HG02798 (cell line): Measurements from ENCODE around the gene PCDHB16.
"Not testable (repeated sequence)": the region's sequence is repeated elsewhere in the genome, so short reads cannot be mapped to it uniquely, and the experiment has no call there.

Source experiments
- ATAC-seq: cut with Tn5 transposase; IDR thresholded peaks from one replicate; pipeline ENCODE4 v1.9.1; 2021; ENCODE audit warnings: mild to moderate bottlenecking; ENCODE audit not compliant: unreplicated experiment, poor library complexity

Gene PCDHB16

DNA sequence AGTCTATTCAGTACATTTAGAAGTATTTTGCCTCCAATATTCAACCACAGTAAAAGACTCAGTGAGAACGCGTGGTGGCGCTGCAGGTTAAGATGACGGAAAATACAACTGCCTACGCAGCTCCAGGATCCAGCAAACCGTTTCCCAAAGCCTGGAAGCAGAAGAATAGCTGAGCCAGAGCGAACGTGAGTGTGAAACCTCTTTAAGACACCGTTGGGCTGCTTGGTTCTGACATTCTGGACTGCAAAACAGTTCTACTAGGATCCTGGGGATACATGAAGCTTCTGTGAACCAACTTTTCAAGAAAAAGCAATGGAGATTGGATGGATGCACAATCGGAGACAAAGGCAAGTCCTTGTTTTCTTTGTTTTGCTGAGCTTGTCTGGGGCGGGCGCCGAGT, at the start of gene PCDHB16:
TSS of gene PCDHB16 (plus strand) at position 140 of the 400 bp plus-strand sequence. CDS start at position 313, 173 bp downstream.
- ATAC-seq = no peak

DNA sequence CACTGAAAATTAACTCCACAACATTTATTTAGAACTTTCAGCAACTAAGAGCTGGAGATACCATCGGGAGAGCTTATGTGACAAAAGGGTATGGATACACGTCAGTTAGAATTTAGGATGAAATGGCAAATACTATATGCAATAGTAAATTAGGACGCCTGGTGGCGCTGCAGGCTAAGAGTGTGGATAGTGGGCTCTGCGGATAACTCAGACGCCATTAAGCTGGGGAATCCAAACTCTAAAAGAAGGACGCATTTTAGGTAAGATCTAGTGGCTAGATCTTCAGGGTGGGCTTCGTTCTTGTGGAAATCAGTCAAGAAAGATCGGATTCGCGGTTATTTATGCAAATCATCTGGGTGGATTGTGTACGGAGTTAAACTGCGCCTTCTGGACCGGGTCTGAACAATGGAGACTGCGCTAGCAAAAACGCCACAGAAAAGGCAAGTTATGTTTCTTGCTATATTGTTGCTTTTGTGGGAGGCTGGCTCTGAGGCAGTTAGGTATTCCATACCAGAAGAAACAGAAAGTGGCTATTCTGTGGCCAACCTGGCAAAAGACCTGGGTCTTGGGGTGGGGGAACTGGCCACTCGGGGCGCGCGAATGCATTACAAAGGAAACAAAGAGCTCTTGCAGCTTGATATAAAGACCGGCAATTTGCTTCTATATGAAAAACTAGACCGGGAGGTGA, 47.0 kb upstream of the PCDHB16 start, which contains the start of gene PCDHB5:
TSS of gene PCDHB5 (plus strand) at position 177 of the 688 bp plus-strand sequence. CDS start at position 406, 229 bp downstream.
- ATAC-seq = no peak

DNA sequence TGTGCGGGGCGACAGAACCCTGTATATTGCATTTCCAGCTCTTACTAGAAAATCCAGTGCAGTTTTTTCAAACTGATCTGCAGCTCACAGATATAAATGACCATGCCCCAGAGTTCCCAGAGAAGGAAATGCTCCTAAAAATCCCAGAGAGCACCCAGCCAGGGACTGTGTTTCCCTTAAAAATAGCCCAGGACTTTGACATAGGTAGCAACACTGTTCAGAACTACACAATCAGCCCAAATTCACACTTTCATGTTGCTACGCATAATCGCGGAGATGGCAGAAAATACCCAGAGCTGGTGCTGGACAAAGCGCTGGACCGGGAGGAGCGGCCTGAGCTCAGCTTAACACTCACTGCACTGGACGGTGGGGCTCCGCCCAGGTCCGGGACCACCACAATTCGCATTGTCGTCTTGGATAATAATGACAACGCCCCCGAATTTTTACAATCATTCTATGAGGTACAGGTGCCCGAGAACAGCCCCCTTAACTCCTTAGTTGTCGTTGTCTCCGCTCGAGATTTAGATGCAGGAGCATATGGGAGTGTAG, 46.4 kb upstream of the PCDHB16 start:
- no peak for ATAC-seq

DNA sequence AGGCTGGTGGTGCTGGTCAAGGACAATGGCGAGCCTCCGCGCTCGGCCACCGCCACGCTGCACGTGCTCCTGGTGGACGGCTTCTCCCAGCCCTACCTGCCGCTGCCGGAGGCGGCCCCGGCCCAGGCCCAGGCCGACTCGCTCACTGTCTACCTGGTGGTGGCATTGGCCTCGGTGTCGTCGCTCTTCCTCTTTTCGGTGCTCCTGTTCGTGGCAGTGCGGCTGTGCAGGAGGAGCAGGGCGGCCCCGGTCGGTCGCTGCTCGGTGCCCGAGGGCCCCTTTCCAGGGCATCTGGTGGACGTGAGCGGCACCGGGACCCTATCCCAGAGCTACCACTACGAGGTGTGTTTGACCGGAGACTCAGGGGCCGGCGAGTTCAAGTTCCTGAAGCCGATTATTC, 44.8 kb upstream of the PCDHB16 start:
- ATAC-seq = not testable (repeated sequence)

DNA sequence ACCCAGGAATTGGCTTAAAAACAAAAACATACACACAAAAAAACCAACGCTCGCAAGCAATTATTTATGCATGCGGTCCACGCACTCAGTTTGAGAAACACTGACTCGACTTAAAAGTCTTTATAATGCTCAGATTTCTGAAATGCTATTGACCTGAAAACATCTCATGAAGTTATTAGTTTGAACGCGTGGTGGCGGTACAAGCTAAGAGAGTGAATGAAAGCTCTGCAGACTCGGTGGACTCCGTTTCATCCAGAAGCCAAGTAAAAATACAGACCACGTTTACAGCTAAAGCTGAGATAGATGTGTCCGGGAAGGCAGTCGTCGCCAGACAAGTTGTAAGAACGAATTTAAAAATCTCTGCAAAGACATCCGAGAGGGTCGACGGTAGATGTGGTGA, 32.4 kb upstream of the PCDHB16 start, which contains the start of gene PCDHB6:
TSS of gene PCDHB6 (plus strand) at position 246 of the 400 bp plus-strand sequence. CDS start 201 bp downstream, outside the sequence.
- no peak for ATAC-seq

DNA sequence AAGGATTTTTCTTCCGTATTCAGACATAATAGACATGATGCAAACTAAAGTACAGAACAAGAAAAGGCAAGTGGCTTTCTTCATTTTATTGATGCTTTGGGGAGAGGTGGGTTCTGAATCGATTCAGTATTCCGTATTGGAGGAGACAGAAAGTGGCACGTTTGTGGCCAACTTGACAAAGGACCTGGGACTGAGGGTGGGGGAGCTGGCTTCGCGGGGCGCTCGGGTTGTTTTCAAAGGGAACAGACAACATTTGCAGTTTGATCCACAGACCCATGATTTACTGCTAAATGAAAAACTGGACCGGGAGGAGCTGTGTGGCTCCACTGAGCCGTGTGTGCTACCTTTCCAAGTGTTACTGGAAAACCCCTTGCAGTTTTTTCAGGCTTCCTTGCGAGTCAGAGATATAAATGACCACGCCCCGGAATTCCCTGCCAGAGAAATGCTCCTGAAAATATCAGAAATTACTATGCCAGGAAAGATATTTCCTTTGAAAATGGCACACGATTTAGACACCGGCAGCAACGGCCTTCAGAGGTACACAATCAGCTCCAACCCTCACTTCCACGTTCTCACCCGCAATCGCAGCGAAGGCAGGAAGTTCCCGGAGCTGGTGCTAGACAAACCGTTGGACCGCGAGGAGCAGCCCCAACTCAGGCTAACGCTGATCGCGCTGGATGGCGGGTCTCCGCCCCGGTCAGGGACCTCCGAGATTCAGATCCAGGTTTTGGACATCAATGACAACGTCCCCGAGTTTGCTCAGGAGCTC, 31.8 kb upstream of the PCDHB16 start:
- ATAC-seq = no peak

DNA sequence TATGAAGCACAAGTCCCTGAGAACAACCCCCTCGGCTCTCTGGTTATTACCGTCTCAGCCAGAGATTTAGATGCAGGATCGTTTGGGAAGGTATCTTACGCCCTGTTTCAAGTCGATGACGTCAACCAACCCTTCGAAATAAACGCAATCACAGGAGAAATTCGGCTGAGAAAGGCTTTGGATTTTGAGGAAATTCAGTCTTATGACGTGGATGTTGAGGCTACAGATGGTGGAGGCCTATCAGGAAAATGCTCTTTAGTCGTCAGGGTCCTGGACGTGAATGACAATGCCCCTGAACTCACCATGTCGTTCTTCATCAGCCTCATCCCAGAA, 31.2 kb upstream of the PCDHB16 start:
- ATAC-seq = no peak

DNA sequence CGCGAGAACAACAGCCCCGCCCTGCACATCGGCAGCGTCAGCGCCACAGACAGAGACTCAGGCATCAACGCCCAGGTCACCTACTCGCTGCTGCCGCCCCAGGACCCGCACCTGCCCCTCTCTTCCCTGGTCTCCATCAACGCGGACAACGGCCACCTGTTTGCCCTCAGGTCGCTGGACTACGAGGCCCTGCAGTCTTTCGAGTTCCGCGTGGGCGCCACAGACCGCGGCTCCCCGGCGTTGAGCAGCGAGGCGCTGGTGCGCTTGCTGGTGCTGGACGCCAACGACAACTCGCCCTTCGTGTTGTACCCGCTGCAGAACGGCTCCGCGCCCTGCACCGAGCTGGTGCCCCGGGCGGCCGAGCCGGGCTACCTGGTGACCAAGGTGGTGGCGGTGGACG, 30.6 kb upstream of the PCDHB16 start:
- not testable (repeated sequence) for ATAC-seq

DNA sequence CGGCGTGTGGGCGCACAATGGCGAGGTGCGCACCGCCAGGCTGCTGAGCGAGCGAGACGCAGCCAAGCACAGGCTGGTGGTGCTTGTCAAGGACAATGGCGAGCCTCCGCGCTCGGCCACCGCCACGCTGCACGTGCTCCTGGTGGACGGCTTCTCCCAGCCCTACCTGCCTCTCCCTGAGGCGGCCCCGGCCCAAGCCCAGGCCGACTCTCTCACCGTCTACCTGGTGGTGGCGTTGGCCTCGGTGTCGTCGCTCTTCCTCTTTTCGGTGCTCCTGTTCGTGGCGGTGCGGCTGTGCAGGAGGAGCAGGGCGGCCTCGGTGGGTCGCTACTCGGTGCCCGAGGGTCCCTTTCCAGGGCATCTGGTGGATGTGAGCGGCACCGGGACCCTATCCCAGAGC, 30.1 kb upstream of the PCDHB16 start:
- not testable (repeated sequence) for ATAC-seq

DNA sequence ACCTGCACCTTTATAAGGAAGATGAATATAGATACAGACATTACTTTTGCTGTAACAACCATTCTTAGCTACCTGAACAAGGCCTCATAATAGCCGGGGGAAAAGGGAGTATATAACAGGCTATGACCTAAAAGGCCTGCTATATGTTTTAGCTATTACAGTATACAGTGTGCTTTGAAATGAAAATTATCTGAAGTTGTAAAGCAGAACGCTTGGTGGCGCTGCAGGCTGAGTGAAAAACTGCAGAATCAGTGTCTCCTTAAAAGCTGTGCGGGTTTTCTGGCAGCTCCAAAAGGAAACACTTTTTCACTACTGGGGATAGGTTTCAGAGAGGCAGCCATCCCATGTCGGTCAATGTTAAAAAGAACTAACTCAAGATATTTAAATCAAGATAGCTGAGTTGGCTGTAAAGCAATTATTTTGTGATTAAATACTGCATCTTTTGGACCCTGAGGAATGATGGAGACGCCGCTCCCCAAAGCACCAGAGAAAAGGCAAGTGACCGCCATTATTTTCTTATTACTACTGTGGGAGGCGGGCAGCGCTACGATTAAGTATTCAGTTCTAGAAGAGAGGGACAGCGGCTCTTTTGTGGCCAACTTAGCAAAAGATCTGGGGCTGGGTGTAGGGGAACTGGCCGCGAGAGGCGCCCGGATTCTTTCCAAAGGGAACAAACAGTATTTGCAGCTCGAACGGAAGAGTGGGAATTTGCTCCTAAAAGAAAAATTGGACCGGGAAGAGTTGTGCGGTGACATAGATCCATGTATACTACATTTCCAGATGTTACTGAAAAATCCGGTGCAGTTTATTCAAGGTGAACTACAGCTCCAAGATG, 26.4 kb upstream of the PCDHB16 start:
- ATAC-seq = no peak

DNA sequence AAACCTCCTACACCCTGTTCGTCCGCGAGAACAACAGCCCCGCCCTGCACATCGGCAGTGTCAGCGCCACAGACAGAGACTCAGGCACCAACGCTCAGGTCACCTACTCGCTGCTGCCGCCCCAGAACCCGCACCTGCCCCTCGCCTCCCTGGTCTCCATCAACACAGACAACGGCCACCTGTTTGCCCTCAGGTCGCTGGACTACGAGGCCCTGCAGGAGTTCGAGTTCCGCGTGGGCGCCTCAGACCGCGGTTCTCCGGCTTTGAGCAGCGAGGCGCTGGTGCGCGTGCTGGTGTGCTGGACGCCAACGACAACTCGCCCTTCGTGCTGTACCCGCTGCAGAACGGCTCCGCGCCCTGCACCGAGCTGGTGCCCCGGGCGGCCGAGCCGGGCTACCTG, 24.8 kb upstream of the PCDHB16 start:
- ATAC-seq = not testable (repeated sequence)

DNA sequence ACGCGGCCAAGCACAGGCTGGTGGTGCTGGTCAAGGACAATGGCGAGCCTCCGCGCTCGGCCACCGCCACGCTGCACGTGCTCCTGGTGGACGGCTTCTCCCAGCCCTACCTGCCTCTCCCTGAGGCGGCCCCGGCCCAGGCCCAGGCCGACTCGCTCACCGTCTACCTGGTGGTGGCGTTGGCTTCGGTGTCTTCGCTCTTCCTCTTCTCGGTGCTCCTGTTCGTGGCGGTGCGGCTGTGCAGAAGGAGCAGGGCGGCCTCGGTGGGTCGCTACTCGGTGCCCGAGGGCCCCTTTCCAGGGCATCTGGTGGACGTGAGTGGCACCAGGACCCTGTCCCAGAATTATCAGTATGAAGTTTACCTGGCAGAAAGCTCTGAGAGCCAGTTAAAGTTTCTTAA, 24.3 kb upstream of the PCDHB16 start:
- not testable (repeated sequence) for ATAC-seq

DNA sequence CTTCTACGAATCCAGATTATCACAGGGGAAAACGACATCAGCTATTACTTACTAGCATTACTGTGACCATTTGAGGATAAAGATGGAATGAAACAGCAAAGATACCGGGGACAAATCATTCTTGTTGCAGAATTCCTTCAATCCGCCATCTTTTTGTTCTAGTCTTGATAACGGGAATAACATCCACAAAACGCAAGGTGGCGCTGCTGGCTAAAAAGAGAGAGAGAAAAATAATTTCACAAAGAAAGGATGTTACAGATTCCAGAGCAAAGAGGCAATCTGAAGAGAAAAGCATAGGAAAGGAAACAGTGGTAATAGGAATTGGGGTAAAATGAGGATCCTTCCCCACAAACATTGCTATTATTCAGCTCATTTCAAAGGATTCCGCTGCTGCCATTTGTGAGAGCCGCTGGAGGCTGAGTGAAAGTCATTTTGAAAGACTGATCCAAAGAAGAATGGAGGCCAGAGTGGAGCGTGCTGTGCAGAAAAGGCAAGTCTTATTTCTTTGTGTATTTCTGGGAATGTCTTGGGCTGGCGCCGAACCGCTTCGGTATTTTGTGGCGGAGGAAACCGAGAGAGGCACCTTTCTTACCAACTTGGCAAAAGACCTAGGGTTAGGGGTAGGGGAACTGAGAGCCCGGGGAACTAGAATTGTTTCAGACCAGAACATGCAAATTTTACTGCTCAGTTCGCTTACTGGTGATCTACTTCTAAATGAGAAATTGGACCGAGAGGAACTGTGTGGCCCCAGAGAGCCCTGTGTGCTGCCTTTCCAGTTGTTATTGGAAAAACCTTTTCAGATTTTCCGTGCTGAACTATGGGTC, 9.6 kb upstream of the PCDHB16 start, which contains the start of gene PCDHB7:
TSS of gene PCDHB7 (plus strand) at position 264 of the 824 bp plus-strand sequence. CDS start at position 456, 192 bp downstream.
- ATAC-seq = no peak

DNA sequence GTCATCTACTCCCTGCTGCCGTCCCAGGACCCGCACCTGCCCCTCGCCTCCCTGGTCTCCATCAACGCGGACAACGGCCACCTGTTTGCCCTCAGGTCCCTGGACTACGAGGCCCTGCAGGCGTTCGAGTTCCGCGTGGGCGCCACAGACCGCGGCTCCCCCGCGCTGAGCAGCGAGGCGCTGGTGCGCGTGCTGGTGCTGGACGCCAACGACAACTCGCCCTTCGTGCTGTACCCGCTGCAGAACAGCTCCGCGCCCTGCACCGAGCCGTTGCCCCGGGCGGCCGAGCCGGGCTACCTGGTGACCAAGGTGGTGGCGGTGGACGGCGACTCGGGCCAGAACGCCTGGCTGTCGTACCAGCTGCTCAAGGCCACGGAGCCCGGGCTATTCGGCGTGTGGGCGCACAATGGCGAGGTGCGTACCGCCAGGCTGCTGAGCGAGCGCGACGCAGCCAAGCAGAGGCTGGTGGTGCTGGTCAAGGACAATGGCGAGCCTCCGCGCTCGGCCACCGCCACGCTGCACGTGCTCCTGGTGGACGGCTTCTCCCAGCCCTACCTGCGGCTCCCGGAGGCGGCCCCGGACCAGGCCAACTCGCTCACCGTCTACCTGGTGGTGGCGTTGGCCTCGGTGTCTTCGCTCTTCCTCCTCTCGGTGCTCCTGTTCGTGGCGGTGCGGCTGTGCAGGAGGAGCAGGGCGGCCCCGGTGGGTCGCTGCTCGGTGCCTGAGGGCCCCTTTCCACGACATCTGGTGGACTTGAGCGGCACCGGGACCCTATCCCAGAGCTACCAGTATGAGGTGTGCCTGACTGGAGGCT, 7.7 kb upstream of the PCDHB16 start:
- not testable (repeated sequence) for ATAC-seq

DNA sequence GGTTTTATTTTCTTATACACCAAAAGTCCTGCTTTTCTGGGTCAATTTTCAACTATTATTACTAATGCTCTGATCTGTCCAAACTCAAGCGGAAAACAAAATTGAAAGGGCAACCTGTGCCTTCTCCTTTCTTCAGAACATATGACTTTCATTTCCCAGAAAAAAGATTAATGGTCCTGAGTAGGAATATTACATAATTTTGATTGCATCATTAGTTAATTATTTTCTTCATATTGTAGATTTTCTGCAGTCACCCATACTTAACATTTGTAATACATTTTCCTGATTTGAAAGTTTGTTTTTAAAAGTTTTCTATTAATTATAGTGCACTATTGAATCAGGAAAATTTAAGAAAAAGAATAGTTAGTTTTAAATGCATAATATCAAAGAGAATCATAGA, 6.3 kb upstream of the PCDHB16 start:
- ATAC-seq = no peak

DNA sequence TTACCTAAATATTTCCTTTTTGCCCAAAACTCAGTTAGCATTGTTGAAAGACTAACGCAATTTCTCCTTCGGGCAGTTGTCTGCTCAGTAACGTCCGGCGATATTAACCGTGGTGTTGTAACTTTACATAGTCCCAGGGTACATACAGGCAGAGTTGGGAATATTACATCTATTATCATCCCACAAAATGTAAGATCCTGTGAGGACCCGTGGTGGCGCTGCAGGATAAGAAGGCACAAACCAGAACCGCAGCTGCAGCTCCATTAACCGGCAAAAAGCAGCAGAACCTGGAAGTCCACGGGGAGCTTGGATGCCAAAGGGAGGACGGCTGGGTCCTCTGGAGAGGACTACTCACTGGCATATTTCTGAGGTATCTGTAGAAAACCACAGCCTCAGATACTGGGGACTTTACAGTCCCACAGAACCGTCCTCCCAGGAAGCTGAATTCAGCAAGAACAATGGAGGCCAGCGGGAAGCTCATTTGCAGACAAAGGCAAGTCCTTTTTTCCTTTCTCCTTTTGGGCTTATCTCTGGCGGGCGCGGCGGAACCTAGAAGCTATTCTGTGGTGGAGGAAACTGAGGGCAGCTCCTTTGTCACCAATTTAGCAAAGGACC, 4.5 kb upstream of the PCDHB16 start, which contains the start of gene PCDHB8:
TSS of gene PCDHB8 (plus strand) at position 214 of the 615 bp plus-strand sequence. CDS start at position 459, 245 bp downstream.
- not testable (repeated sequence) for ATAC-seq

DNA sequence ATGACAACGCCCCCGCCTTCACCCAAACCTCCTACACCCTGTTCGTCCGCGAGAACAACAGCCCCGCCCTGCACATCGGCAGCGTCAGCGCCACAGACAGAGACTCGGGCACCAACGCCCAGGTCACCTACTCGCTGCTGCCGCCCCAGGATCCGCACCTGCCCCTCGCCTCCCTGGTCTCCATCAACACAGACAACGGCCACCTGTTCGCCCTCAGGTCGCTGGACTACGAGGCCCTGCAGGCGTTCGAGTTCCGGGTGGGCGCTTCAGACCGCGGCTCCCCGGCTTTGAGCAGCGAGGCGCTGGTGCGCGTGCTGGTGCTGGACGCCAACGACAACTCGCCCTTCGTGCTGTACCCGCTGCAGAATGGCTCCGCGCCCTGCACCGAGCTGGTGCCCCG, 2.8 kb upstream of the PCDHB16 start:
- ATAC-seq = not testable (repeated sequence)

DNA sequence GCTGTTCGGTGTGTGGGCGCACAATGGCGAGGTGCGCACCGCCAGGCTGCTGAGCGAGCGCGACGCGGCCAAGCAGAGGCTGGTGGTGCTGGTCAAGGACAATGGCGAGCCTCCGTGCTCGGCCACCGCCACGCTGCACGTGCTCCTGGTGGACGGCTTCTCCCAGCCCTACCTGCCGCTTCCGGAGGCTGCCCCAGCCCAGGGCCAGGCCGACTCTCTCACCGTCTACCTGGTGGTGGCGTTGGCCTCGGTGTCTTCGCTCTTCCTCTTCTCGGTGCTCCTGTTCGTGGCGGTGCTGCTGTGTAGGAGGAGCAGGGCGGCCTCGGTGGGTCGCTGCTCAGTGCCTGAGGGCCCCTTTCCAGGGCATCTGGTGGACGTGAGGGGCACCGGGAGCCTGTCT, 2.3 kb upstream of the PCDHB16 start:
- ATAC-seq = not testable (repeated sequence)
